Neutrophil (primary cell): Measurements from ENCODE around the gene HPS1.

Source experiments
- H3K27ac ChIP-seq: fragments of 200-600 bp; sonication (generic); 2 replicates; pipeline ENCODE4 v1.5.1; 2016; ENCODE audit warnings: mild to moderate bottlenecking, moderate library complexity
- H3K27me3 ChIP-seq: fragments of 200-600 bp; sonication (generic); 2 replicates; pipeline ENCODE4 v1.6.0; 2016; ENCODE audit warnings: mild to moderate bottlenecking
- H3K36me3 ChIP-seq: fragments of 200-600 bp; sonication (generic); 2 replicates; pipeline ENCODE4 v1.5.1; 2017
- H3K4me1 ChIP-seq, 2 experiments: fragments of 200-600 bp in 1 of 2; sonication (generic) in 1 of 2; 1 replicate in 1 of 2; 2 replicates in 1 of 2; pipeline versions ENCODE4 v1.5.1 to v1.6.1; 2013 to 2016; ENCODE audit warnings: low read depth in 1 of 2, low read length in 1 of 2, mild to moderate bottlenecking in 1 of 2, moderate library complexity in 1 of 2; ENCODE audit not compliant: control insufficient read depth in 1 of 2, insufficient read depth in 1 of 2
- H3K4me3 ChIP-seq, 2 experiments: fragments of 200-600 bp in 1 of 2; sonication (generic) in 1 of 2; 1 replicate in 1 of 2; 2 replicates in 1 of 2; pipeline ENCODE4 v1.5.1; 2013 to 2016; ENCODE audit warnings: low read depth in 1 of 2, low read length in 1 of 2, mild to moderate bottlenecking in 1 of 2, moderate library complexity in 1 of 2
- H3K9me3 ChIP-seq: fragments of 200-600 bp; sonication (generic); 2 replicates; pipeline ENCODE4 v1.5.1; 2016
- TF ChIP-seq, protein P1 (sequence below): fragments of 200-600 bp; sonication (generic); IDR thresholded peaks from 2 replicates; pipeline ENCODE4 v1.5.1; 2016; ENCODE audit warnings: antibody characterized with exemption

HPS1 gene

GRCh38 chr10:98469001-98469931 is 22.5 kb upstream of the HPS1 start:
- H3K27me3 ChIP-seq = peaks cover 76% of the 10 kb centered on the region
- H3K4me3 ChIP-seq = no peak overlapping the region
- H3K27ac ChIP-seq = no peak overlapping the region
- H3K9me3 ChIP-seq = no peaks in the 10 kb centered on the region
- peaks cover 5 to 7% of the 10 kb centered on the region in 2 experiments for H3K4me1 ChIP-seq
- TF ChIP-seq, protein P1, sequence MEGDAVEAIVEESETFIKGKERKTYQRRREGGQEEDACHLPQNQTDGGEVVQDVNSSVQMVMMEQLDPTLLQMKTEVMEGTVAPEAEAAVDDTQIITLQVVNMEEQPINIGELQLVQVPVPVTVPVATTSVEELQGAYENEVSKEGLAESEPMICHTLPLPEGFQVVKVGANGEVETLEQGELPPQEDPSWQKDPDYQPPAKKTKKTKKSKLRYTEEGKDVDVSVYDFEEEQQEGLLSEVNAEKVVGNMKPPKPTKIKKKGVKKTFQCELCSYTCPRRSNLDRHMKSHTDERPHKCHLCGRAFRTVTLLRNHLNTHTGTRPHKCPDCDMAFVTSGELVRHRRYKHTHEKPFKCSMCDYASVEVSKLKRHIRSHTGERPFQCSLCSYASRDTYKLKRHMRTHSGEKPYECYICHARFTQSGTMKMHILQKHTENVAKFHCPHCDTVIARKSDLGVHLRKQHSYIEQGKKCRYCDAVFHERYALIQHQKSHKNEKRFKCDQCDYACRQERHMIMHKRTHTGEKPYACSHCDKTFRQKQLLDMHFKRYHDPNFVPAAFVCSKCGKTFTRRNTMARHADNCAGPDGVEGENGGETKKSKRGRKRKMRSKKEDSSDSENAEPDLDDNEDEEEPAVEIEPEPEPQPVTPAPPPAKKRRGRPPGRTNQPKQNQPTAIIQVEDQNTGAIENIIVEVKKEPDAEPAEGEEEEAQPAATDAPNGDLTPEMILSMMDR = no peak
- no peaks in the 10 kb centered on the region for H3K36me3 ChIP-seq

DNA sequence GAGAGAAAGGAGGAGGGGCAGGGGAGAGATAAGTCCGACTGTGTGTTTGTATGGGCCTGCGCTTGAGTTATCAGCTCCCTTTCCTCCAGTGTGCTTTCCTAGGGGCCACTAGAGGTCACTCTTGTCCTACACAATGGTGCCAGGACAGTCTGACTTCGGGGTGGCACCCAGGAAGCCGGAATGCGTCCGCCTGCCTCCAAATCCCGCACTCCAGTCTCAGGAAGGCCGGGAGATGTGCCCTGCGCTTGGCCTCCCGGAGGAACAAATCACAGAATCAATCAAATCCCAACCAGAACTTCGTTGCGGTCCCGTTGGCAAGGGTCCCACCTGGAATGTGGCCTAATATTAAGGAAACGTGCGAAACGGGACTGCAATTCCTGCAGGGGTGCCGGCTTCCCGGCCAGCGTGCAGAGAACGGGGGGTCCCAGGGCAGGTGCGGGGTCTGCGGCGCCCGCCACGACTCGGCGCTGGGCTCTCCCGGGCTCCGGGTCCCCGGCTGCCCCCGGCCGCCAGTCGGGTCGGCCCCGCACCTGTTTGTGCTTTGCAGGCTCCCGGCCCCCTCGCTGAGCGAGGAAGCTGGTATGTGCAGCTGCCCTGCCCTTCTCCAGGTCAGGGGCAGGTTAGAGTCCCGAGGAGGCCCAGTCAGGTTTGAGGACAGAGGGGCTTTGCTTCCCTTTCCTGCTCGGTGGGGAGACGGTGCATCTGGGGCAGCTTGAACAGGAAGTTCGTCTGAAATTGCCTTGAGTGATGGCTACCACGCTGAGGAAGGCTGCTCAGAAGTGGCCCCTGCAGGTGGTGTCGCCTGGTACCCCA is 21.0 kb upstream of the HPS1 start:
- Histone ChIP-seq H3K36me3 (no peaks in the 10 kb centered on the region), H3K27ac (no peak overlapping the region), H3K27me3 (peaks cover 74% of the 10 kb centered on the region), H3K4me3 (peak overlapping the region; percentile 39 to 56), H3K4me1 (peaks cover 5 to 7% of the 10 kb centered on the region in 2 experiments), H3K9me3 (no peaks in the 10 kb centered on the region)
- TF ChIP-seq, protein P1 = peak; percentile 34

DNA sequence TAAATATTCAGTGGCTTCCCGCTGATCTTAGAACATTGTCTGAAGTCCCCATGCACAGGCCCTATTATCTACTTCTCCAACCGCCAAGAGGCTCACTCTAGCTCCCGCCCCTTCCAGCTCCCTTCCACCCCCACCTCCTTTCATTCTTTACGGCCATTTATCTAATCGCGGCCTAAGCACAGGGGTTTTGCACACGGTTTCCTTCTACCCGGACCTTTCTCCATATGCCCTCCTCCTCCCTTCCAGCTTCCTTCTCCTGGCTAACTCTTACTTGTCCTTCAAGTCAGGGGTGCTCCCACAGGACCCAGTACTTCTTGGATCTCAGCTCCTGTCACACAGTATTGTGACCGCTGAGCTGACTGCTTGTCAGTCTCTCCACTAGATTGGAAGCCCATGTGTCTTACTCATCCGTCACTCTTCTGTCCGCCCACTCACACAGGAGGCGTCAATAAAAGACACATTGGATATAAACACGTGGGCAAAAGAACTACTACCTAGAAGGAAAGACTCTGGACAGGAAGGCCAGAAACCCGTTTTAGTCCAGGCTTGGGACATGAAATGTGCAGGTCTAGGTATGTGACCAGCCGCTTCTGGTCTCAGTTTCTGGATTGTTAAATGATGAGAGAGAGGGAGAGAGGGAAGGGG is 20.2 kb upstream of the HPS1 start:
- no peaks in the 10 kb centered on the region for H3K9me3 ChIP-seq
- H3K4me3 ChIP-seq = peak overlapping the region in 1 of 2 experiments; percentile 56
- H3K27ac ChIP-seq = no peak overlapping the region
- H3K27me3 ChIP-seq = peaks cover 69% of the 10 kb centered on the region
- no peaks in the 10 kb centered on the region for H3K36me3 ChIP-seq
- H3K4me1 ChIP-seq = peaks cover 5 to 7% of the 10 kb centered on the region in 2 experiments
- TF ChIP-seq, protein P1 = no peak

DNA sequence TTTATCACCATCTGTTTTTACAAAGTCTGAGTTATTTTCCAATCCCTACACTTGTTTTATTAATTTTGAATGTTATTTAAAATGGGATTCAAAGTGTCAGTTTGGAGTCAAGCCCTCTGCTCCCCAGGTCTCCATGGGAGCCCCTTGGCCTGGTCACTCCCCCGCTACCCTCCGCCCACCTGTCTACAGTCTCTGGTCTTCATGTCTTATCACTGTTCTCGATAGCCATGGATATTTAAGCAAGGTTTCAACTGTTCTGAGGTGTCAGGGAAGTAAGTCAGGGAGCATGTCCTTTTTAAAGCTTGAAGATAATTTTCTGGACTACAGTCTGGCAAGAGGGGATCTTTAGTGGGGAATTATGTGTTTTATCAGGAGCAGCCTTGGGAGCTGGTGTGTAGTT is 19.1 kb upstream of the HPS1 start:
- H3K4me3 ChIP-seq = no peak overlapping the region
- TF ChIP-seq, protein P1 = no peak

DNA sequence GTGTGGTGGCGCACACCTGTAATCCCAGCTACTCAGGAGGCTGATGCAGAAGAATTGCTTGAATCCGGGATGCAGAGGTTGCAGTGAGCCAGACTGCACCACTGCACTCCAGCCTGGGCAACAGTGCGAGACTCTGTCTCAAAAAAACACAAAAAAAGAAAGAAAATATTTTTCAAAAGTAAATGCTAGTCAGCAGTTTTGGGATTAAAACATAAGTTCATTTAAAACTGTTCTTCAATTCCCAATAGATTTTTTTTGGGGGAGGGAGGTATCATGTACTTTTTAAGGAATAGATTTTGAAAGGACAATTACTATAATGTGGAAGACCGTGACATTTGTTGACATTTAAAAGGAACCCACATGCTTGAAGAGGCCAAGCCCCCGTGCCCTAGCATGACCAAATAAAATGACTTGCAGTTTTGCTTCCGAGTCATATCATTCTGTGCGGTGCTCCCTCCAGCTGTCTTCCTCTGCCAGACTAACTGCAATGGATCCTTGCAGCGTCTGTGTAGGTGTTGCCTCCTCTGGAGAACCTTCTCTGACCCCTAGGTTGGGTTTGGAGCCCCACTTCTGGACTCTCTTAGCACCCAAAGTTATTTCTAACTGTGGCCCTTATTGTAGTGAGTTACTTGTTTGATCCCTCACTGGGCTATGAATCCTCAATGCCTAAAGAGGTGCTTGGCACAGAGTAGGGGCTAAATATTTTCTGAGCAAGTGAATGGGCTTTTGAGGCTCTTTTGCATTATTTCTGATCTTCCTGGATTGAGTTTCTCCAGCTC is 17.4 kb upstream of the HPS1 start:
- TF ChIP-seq, protein P1 = no peak
- H3K4me1 ChIP-seq = peaks cover 5 to 7% of the 10 kb centered on the region in 2 experiments
- H3K27ac ChIP-seq = no peak overlapping the region
- H3K36me3 ChIP-seq = no peaks in the 10 kb centered on the region
- H3K27me3 ChIP-seq = peaks cover 41% of the 10 kb centered on the region
- H3K9me3 ChIP-seq = no peaks in the 10 kb centered on the region
- H3K4me3 ChIP-seq = no peak overlapping the region

More for the DNA sequence above, 19.1 kb upstream of the HPS1 start:
- Histone ChIP-seq H3K27ac (no peak overlapping the region), H3K27me3 (peaks cover 58% of the 10 kb centered on the region), H3K4me1 (peaks cover 5 to 7% of the 10 kb centered on the region in 2 experiments), H3K9me3 (no peaks in the 10 kb centered on the region), H3K36me3 (no peaks in the 10 kb centered on the region)
